Tibial nerve (tissue), 4 donors: ENCODE results near the gene TBC1D22A.

ENCODE experiments used
- EP300 ChIP-seq, 2 donors: sonication (generic); formaldehyde crosslinking; IDR thresholded peaks; one replicate each; pipeline ENCODE4 v1.6.1; 2017; ENCODE audit warnings: antibody characterized with exemption in 2 of 2, mild to moderate bottlenecking in 1 of 2
- TF ChIP-seq, protein P1 (sequence below), 5 experiments: fragments of 200-600 bp in 3 of 5; fragments of 450-650 bp in 2 of 5; sonication (generic) in 3 of 5; IDR thresholded peaks; one replicate each; pipeline ENCODE4 v1.5.1; 2016 to 2019; ENCODE audit warnings: antibody characterized with exemption in 5 of 5, mild to moderate bottlenecking in 3 of 5, moderate library complexity in 2 of 5

DNA sequence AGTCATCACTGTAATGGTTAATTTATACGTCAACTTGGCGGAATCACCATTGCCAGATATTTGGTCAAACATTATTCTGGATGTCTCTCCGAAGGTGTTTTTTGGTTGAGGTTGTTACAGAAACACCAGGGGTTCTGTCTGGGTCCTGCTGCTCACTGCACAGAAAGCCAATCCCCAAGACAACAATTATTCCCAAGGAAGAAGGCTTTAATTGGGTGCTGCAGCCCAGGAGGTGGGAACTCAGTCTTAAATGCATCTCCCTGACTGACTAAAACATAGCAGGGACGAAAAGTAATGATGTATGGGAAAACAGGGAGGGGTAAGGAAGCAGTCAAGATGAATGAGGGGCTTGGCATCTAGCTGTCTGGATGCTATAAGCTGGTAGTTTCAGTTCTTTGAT, 331.3 kb downstream of the TBC1D22A start:
- TF ChIP-seq, protein P1, sequence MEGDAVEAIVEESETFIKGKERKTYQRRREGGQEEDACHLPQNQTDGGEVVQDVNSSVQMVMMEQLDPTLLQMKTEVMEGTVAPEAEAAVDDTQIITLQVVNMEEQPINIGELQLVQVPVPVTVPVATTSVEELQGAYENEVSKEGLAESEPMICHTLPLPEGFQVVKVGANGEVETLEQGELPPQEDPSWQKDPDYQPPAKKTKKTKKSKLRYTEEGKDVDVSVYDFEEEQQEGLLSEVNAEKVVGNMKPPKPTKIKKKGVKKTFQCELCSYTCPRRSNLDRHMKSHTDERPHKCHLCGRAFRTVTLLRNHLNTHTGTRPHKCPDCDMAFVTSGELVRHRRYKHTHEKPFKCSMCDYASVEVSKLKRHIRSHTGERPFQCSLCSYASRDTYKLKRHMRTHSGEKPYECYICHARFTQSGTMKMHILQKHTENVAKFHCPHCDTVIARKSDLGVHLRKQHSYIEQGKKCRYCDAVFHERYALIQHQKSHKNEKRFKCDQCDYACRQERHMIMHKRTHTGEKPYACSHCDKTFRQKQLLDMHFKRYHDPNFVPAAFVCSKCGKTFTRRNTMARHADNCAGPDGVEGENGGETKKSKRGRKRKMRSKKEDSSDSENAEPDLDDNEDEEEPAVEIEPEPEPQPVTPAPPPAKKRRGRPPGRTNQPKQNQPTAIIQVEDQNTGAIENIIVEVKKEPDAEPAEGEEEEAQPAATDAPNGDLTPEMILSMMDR (IDR thresholded peaks at IDR 0.05), result no peak
- TF ChIP-seq EP300 (IDR thresholded peaks at IDR 0.05), result no peak
